H1 (cell line): ENCODE data around the gene XPNPEP2. TPM values are rescaled to one million over a fixed set of nuclear protein-coding genes. Genes with fewer than 3 reads are reported as not detected.

Experiments
- CTBP2 ChIP-seq: IDR thresholded peaks from 2 replicates; pipeline ENCODE4 v1.7.0; 2011; ENCODE audit warnings: borderline replicate concordance, mild to moderate bottlenecking, moderate library complexity, mixed read lengths, low read length; ENCODE audit not compliant: insufficient read depth, insufficient read length
- CTCF ChIP-seq, 3 experiments: IDR thresholded peaks; 1 replicate in 2 of 3; 2 replicates in 1 of 3; pipeline versions ENCODE4 v1.5.1 to v1.6.1; 2011; ENCODE audit warnings: low read length in 3 of 3, mild to moderate bottlenecking in 3 of 3, inconsistent platforms in 2 of 3, low read depth in 1 of 3, moderate library complexity in 1 of 3; ENCODE audit not compliant: insufficient read depth in 1 of 3; ENCODE audit errors: control extremely low read depth in 1 of 3
- GTF2F1 ChIP-seq: IDR thresholded peaks from 2 replicates; pipeline ENCODE4 v1.6.1; 2012; ENCODE audit warnings: low read depth, low read length, improper control_type of control experiment, borderline replicate concordance
- polyA plus RNA-seq, 7 experiments: library from polyadenylated mRNA; depleted of rRNA in 3 of 7; stranded (reverse) in 5 of 7; unstranded in 2 of 7; fragments of >200 nt in 5 of 7; fragments of 200-250 nt in 2 of 7; gene quantifications; 1 replicate in 5 of 7; 2 replicates in 1 of 7; 4 replicates in 1 of 7; pipeline versions ENCODE4 v1.2.1 to v1.2.3, GENCODE V29; 2011 to 2013; ENCODE audit warnings: missing spikeins in 2 of 7, mixed read lengths in 2 of 7
- total RNA-seq: library from RNA; stranded (reverse); fragmentation: NEBNext Ultra II Directional; extraction: Animal tissue kit (Norgen Biotek cat#: 25700); gene quantifications from 2 replicates; pipeline ENCODE4 v1.2.1, GENCODE V29; 2021

Gene XPNPEP2
- total and polyA plus RNA-seq, 2 of the 8 experiments (the other 6 are each of a cell fraction or from before 2014, with no cell fraction given): 0.27 TPM; not detected in 1

GRCh38 chrX:129791336-129791735, 52.6 kb downstream of the XPNPEP2 start (continued):
- TF ChIP-seq CTCF (IDR thresholded peaks at IDR 0.05; ENCODE audit: control extremely low read depth in 1 of 3, insufficient read depth in 1 of 3, low read depth in 1 of 3, low read length in 3 of 3) (no peak), GTF2F1 (no peak), CTBP2 (no peak)
- TF ChIP-seq, all 59 proteins: peak for 0
